NB4 (cell line): ENCODE results near the gene ASAP2.

Source experiments
- DNase-seq: peaks from one replicate; pipeline ENCODE4 v3.0.0; 2010; ENCODE audit warnings: low read depth
- H3K4me3 ChIP-seq: one replicate; pipeline ENCODE4 v1.5.1; 2011; ENCODE audit warnings: mild to moderate bottlenecking, low read depth, low read length, moderate library complexity
- CTCF ChIP-seq: IDR thresholded peaks from one replicate; pipeline ENCODE4 v1.5.1; 2012; ENCODE audit warnings: low read depth, low read length
- MYC ChIP-seq: IDR thresholded peaks from 2 replicates; pipeline ENCODE4 v1.6.1; 2011; ENCODE audit warnings: low read depth, low read length
- POLR2A ChIP-seq: IDR thresholded peaks from 2 replicates; pipeline ENCODE4 v1.6.1; 2011; ENCODE audit warnings: mild to moderate bottlenecking; ENCODE audit not compliant: insufficient read length; ENCODE audit errors: extremely low read depth
- TF ChIP-seq, protein P1 (sequence below): IDR thresholded peaks from 2 replicates; pipeline ENCODE4 v1.6.1; 2011; ENCODE audit warnings: low read depth, low read length

The ASAP2 gene

DNA sequence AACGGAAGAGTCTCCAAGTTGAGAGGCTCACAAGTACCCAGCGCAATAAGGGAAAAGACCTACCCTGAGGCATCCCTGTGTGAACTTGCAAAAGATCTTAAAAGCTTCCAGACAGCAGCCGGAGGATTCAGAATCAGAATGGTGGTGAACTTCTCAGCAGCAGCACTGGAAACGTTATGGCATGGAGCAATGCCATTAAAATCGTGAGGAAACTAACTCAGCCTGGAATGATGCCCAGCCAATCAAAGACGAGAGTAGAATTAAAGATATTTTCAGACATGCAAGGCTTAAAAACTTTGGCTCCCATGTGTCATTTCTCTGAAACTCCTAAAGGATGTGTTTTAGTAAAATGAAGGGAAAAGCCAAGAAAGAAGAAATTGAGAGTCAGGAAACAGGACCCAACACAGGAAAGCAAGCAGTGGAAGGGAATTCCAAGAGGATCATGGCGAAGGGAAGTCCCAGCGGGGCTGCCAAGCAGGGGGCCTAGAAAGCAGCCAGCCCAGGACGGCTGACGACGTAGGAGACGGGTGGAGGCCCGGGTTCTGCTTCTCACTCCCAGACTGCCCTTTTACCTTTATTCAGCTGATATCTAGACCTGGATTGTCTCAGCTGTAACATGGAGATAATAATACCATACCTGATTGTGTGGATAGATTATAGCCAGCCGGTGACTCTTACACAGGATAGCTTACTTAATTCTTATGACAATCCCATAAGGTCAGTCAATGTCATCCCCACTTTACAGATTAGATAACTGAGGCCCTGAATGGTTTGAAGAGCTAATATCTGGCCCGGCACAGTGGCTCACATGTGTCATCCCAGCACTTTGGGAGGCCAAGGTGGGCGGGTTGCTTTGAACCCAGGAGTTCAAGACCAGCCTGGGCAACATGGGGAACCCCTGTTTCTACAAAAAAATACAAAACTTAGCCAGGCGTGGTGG is 92.8 kb downstream of the ASAP2 start:
- DNase-seq: no peak
- no peak overlapping the region for H3K4me3 ChIP-seq
- no peak for TF ChIP-seq CTCF
- TF ChIP-seq, protein P1, sequence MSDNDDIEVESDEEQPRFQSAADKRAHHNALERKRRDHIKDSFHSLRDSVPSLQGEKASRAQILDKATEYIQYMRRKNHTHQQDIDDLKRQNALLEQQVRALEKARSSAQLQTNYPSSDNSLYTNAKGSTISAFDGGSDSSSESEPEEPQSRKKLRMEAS: no peak
- TF ChIP-seq MYC: no peak
- no peak for TF ChIP-seq POLR2A

- no peak overlapping the region for H3K4me3 ChIP-seq
- DNase-seq: no peak
- TF ChIP-seq CTCF (no peak), MYC (no peak), POLR2A (no peak)
- TF ChIP-seq, protein P1: no peak
Measured at GRCh38 chr2:9300214-9300613, 93.6 kb downstream of the ASAP2 start.

GRCh38 chr2:9300829-9301453 is 94.3 kb downstream of the ASAP2 start:
- DNase-seq: no peak
- H3K4me3 ChIP-seq: no peak overlapping the region
- TF ChIP-seq MYC (no peak), POLR2A (no peak), CTCF (no peak)
- TF ChIP-seq, protein P1: no peak

DNA sequence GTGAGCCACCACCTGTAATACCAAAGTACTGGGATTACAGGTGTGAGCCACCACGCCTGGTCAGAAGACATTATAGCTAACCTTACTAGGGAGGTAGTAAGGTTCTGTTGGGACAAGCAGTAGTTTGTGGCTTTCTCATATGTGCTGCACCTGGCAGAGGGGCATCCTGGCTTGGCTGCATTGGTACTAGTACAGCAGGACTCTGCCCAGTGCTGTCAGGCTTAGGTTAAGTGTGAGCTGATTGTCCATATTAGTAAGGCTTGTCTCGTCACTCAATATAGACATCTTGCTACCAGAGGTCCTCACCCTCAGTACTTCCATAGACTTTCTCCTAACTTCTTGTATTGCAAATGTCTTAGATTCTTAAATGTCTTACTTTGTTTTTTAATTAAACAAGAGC is 96.1 kb downstream of the ASAP2 start:
- H3K4me3 ChIP-seq: no peak overlapping the region
- DNase-seq: no peak
- no peak for TF ChIP-seq POLR2A
- TF ChIP-seq, protein P1: no peak
- TF ChIP-seq MYC: no peak
- TF ChIP-seq CTCF: no peak

DNA sequence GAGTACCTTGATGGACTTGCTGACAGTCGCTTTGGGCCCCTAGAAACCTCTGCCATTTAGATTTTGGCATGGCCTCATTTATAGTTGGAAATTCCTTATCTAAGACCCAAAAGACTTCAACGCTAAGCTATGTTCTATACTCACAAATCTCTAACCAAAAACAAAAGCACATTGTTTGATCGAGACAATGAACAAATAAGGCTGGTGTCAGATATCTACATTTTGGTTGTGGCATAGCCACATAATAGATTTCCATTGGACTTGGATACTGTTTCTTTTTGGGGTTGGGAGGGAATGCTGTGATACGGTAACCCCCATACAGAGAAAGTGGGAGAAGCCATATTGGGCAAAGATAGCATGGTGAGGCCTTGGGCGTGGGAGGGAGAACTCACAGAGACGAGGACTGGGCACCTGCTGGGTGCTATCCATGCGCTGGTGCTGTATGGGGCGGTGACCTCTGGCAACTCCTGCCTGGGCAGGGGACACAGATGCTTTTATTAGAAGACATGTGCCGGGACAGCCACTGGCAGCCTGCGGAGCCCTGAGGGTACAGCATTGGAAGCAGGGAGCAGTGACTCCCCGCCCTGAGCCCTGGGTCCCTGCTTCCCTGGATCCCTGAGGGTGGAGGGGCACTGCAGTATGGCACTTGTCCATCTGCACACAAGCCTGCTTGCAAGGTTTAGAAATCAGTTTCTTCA is 97.1 kb downstream of the ASAP2 start:
- DNase-seq: no peak
- no peak overlapping the region for H3K4me3 ChIP-seq
- TF ChIP-seq CTCF: no peak
- no peak for TF ChIP-seq MYC
- no peak for TF ChIP-seq POLR2A
- TF ChIP-seq, protein P1: no peak
